Activated T-cell treated with anti-CD3 and anti-CD28 coated beads for 4 hours (primary cell): ENCODE measurements around the gene MAST1.
"Not testable (repeated sequence)": the region's sequence is repeated elsewhere in the genome, so short reads cannot be mapped to it uniquely, and the experiment has no call there.

Source experiments
- DNase-seq: peaks from one replicate; pipeline ENCODE4 v3.0.0-alpha.2; 2020

MAST1 gene

DNA sequence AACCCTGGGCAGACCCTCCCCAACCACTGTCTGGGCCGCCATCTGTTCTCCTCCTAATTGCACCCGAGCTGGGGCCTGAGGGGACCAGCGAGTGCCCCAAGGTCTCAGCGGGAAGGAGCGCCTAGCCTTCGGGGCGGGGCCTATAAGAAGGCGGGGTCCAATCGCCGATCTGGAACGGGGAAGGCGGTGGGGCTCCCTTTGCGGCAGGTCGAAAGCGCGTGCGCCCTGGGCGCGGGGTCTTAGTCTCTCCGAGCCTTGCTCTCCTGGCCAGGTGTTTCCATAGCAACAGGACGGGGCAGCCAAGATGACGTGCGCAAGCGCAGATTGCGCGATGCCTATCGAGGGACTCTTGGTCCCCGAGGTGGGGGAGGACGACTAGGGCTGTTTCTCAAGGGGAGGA, 2.8 kb downstream of the MAST1 start:
- no peak for DNase-seq

GRCh38 chr19:12842511-12842910, 4.2 kb downstream of the MAST1 start:
- no peak for DNase-seq

GRCh38 chr19:12843328-12843727, 5.0 kb downstream of the MAST1 start:
- no peak for DNase-seq

- no peak for DNase-seq
These were observed 5.9 kb downstream of the MAST1 start for GRCh38 chr19:12843999-12844732.

DNA sequence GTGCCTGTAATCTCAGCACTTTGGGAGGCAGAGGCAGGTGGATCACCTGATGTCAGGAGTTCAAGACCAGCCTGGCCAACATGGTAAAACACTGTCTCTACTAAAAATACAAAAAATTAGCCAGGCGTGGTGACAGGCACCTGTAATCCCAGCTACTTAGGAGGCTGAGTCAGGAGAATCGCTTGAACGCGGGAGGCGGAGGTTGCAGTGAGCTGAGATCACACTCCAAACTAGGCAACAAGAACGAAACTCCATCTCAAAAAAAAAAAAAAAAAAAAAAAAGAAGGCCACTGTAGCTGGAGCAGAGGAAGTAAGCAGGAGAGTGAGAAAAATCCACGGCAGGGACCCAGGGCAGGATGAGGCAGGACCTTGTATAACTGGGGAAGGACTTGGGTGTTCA, 8.3 kb downstream of the MAST1 start:
- not testable (repeated sequence) for DNase-seq

- DNase-seq, result peak; percentile 83
These were observed 9.1 kb downstream of the MAST1 start for GRCh38 chr19:12847159-12848139.

DNA sequence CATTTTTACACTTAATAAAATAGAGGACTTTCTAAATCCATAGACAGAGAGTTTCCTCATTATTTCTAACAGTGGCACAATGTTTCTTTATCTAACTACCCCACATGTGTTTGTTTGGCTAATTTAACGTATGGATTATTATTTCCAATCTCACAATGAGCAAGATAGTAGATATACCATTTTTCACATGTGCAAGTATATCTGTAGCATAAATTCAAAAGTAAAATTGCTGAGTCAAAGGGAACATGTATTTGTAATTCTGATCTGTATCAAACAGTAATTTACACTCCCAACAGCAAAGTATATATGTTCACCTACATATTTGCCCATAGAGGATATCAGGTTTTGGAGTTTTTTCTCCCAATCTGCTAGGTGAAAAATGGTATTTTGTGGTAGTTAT, 18.3 kb downstream of the MAST1 start:
- DNase-seq, result no peak

GRCh38 chr19:12858041-12858928, 20.0 kb downstream of the MAST1 start:
- DNase-seq, result no peak

GRCh38 chr19:12859546-12859945, 21.2 kb downstream of the MAST1 start:
- DNase-seq, result no peak

DNA sequence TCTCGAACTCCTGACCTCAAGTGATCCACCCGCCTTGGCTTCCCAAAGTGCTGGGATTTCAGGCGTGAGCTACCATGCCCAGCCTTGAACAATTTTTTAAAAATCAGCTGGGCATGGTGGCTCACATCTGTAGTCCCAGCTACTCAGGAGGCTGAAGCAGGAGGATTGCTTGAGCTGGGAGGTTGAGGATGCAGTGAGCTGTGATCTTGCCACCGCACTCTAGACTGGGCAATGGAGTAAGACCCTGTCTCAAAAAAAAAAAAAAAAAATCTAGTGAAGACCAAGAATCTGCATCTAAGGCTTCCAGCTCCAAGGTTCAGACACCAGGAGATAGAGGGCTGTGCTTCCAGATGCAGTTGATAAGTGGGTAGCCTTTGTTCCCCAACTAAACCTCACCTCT, 25.8 kb downstream of the MAST1 start:
- no peak for DNase-seq

- no peak for DNase-seq
These were observed 26.7 kb downstream of the MAST1 start for GRCh38 chr19:12864721-12865715.

- DNase-seq, result no peak
These were observed 27.6 kb downstream of the MAST1 start for GRCh38 chr19:12865746-12866415.

- no peak for DNase-seq
These were observed 28.3 kb downstream of the MAST1 start for GRCh38 chr19:12866416-12867119.

- peak; percentile 54 for DNase-seq
These were observed 29.1 kb downstream of the MAST1 start for GRCh38 chr19:12867120-12868099.

DNA sequence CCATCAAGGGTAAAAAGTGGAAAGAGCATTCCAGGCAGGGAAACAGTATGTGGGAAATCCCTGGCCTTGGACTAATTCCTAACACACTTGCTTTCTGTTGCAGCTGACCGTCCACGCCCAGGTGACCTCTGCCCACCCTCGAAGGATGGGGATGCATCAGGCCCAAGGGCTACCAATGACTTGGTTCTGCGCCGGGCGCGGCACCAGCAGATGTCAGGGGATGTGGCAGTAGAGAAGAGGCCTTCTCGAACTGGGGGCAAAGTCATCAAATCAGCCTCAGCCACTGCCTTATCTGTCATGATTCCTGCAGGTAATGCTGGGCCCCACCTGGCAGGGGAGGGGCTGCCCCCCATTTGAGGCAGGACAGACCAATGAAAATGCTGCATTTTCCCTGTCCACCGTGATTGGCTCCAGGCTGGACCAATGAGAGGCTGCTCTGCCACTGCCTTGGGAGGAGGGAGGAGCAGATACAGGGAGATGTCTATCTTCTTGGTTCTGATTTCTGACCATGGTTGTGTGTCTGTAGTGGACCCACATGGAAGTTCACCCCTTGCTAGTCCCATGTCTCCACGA, 30.3 kb downstream of the MAST1 start:
- DNase-seq, result no peak

- DNase-seq, result no peak
These were observed 33.4 kb downstream of the MAST1 start for GRCh38 chr19:12871681-12872080.

GRCh38 chr19:12872255-12872654, 33.9 kb downstream of the MAST1 start:
- DNase-seq, result no peak
